WI38 (cell line): ENCODE measurements around the gene MYO1D.
A peak's percentile ranks its signal among the peaks of the same experiment; 100 is the strongest.
"Not testable (repeated sequence)": the region's sequence is repeated elsewhere in the genome, so short reads cannot be mapped to it uniquely, and the experiment has no call there.

ENCODE experiments used
- H3K4me3 ChIP-seq: 2 replicates; pipeline ENCODE4 v1.5.1; 2011; ENCODE audit warnings: low read depth, mild to moderate bottlenecking, control low read depth, low read length
- TF ChIP-seq, protein P1 (sequence below): IDR thresholded peaks from 2 replicates; pipeline ENCODE4 v1.5.1; 2012; ENCODE audit warnings: low read depth, mild to moderate bottlenecking, control low read depth, low read length

The MYO1D gene

DNA sequence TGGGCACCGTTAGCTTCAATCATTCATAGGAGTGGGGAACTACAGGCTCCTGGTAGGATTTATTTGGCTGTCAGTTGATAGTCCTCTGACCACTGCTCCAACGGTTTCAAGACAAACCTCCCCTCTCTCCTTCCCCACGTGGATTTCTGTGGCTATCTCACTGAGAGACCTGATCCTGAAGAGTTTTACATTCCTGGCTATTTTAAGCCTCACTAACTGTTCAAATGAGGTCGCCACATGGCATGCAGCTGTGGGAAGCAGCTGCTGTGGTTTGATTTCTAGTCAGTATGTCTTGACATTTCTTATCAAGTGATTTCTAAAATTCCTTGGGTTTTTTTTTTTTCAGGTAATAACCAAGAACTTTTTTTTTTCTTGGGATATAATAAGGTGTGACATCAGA, 351.8 kb downstream of the MYO1D start:
- no peak overlapping the region for H3K4me3 ChIP-seq
- TF ChIP-seq, protein P1, sequence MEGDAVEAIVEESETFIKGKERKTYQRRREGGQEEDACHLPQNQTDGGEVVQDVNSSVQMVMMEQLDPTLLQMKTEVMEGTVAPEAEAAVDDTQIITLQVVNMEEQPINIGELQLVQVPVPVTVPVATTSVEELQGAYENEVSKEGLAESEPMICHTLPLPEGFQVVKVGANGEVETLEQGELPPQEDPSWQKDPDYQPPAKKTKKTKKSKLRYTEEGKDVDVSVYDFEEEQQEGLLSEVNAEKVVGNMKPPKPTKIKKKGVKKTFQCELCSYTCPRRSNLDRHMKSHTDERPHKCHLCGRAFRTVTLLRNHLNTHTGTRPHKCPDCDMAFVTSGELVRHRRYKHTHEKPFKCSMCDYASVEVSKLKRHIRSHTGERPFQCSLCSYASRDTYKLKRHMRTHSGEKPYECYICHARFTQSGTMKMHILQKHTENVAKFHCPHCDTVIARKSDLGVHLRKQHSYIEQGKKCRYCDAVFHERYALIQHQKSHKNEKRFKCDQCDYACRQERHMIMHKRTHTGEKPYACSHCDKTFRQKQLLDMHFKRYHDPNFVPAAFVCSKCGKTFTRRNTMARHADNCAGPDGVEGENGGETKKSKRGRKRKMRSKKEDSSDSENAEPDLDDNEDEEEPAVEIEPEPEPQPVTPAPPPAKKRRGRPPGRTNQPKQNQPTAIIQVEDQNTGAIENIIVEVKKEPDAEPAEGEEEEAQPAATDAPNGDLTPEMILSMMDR = no peak

DNA sequence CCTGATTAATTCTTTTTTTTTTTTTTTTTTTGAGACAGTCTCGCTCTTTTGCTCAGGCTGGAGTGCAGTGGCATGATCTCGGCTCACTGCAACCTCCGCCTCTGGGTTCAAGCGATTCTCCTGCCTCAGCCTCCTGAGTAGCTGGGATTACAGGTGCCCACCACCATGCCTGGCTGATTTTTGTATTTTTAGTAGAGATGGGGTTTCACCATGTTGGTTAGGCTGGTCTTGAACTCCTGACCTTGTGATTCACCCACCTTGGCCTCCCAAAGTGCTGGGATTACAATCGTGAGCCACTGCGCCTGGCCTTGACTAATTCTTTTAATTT, 352.4 kb downstream of the MYO1D start:
- H3K4me3 ChIP-seq = not testable (repeated sequence)

DNA sequence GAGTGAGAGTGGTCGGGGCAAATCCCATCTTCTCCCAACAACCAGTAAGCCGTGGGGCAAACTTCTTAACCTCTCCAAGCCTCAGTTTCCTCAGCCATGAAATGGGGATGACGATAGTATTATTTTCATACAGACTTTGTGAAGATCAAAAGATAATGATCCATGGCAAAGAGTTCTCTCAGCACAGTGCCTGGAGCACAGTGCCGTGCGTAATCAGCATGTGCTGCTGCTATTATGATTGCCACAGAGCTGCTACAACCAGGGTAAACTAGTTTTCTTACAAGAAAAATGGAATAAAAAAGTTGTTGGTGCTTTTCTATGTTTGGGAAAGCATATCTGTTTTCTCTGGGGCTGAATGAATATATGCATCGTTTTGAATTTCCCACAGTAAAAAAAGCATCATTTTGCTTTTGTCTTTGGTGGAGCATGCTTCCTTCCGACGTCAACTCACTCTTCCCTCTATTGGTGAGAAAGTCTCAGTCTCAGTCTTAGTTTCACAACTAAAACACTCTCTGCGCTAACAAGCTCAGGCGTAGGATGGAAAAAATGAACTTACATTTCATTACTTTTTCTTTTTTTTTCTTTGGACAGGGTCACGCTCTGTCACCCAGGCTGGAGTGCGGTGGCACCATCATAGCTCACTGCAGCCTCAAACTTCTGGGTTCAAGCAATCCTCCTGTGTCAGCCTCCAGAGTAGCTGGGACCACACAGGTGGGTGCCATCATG, 352.9 kb downstream of the MYO1D start:
- H3K4me3 ChIP-seq = no peak overlapping the region
- TF ChIP-seq, protein P1 = no peak

DNA sequence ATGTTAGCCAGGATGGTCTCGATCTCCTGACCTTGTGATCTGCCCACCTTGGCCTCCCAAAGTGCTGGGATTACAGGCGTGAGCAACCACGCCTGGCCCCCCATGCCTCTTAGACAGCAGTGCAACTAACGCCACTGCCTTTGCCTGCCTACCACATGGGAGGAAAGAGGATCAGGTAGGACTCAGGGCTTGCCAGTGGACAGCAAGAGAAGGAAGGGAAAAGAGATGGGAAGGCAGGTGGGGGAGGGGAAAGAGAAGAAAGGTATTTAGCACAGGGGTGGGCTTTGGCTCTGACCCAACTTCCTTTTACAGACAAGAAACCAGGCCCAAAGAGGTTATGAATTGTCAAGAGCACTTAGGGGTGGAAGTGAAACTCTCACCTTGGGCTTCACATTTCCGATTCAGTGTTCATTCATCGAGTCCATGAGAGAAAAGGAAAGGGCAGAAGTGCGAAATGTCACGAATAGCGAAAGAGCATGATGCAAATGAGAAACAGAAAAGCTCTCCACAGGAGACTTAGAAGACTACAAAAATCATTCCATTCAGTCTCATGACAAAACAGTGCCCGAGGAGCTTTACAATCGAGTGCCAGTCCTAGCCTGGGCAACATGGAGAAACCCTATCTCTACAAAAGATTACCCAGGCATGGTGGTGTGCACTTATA, 353.8 kb downstream of the MYO1D start:
- TF ChIP-seq, protein P1 = no peak
- H3K4me3 ChIP-seq = no peak overlapping the region

DNA sequence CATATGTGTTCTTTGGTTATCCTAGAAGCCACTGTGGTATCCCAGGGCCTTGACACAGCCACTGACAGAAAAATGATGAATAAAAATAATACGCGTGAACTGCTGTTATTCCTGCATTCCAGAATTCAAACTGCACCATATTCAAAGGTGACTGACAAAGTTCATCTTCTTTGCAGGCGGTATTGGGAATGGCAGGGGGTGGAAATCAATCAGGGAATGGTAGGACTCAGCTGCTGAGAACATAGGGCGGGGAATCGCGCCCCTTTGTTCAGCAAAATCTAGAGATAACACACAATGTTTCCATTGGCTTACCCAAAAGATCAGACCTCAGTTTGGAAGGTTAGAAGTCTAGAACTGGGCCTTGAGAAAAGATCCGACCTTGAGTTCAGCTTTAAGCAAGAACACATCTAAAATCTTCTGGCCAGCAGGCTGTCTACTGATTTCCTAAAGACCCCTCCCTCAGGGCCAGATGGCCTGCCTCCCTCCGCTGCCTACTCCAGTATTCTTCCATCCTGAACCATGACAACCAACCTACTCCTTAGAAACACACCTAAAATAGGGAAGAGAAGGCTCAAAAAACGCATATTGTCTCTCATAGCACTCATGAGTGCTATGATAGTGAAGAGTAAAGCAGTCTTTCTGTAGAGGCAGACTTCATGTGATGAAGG, 356.1 kb downstream of the MYO1D start:
- H3K4me3 ChIP-seq = no peak overlapping the region
- TF ChIP-seq, protein P1 = no peak

DNA sequence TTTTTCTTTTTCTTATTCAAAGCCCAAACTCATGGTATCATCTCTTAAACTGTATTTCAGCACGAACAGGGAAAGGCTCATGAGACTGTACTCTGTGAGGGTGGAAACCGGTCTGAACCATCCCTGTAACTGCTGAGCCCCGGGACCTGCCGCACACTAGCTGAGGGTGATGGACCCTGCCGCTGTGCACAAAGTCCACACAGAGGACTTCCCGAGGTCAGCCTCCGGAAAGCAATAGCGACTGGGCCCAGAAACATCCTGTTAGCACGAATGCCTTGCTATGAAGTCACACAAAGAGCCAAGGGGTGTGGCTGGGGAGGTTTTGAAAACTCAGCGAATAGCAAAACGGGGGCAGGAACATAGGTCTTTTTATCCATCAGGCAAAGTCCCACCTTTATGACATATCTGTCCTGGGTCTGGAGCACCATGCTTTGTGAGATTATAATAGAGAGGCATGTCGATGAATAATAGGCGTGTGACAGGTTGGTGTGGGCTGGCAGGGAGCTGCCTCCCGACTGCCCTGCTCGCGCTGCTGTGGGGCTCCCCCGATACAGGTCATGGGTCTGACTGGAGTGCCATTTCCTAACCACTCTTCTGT, 356.7 kb downstream of the MYO1D start:
- no peak overlapping the region for H3K4me3 ChIP-seq
- TF ChIP-seq, protein P1 = no peak

DNA sequence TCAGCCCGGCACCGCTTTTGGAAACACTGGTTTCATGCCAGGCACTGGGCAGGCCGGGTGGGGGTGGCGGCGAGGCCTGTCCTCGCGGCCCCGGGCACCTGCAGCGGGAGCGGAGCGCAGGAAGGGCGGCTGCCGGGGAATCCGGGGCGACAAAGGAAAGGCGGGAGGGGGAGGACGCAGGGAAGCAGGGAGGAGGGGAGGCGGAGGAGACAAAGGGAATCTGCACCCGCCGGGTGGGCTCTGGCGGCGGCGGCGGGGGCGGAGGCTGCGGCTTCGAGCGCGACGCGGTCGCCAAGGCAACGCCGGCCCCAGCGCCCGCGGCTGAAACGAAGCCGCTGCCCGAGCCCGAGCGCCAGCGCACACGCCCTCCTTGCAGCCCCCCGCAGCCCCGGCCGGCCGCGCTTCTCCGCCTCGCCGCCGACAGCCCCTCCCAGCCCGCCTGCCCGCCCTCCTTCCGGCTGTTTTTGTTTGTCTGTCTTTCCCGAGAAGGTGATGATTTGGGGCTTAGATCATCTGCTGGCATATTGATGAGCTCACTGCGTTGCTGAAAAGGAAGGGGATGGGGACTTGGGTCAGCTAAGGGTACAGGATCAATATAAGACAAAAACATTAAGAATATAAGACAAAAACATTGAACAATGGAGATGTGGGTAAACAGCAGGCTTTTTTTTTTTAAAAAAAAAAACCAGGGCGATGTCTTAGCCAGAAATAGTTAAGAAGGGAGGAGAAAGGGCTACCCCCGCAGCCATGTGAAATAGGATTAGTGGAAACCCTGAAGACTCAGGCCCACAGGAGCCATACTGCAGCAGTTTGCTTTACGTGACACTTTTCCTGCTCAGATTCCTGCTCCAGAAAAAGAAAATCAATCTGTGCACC, 357.5 kb downstream of the MYO1D start:
- TF ChIP-seq, protein P1 = no peak
- peak overlapping the region; percentile 54 for H3K4me3 ChIP-seq
